GM18951 (cell line): ENCODE results near the gene DPP10.

Source experiments
- POLR2A ChIP-seq: IDR thresholded peaks from 4 replicates; pipeline ENCODE4 v1.6.1; 2011; ENCODE audit warnings: mild to moderate bottlenecking; ENCODE audit not compliant: insufficient read length, insufficient read depth; ENCODE audit errors: extremely low read depth
- in situ Hi-C: fragments of 300-500 bp; cut with MboI; formaldehyde crosslinking; loops from one replicate; pipeline ENCODE4 v1.12.0; 2022; ENCODE audit warnings: low sequenced_read_pairs, mixed read lengths, inconsistent platforms; ENCODE audit not compliant: unreplicated experiment

The DPP10 gene

GRCh38 chr2:115314119-115314518 lies 871.7 kb downstream of the DPP10 start:
- in situ Hi-C loops: no loop called here
- no peak for TF ChIP-seq POLR2A

GRCh38 chr2:115327061-115327460 lies 884.6 kb downstream of the DPP10 start:
- no peak for TF ChIP-seq POLR2A
- in situ Hi-C loops: no loop called here

- in situ Hi-C loops: no loop called here
- no peak for TF ChIP-seq POLR2A
Measured at GRCh38 chr2:115359550-115359949, 917.1 kb downstream of the DPP10 start.

GRCh38 chr2:115364093-115364492 lies 921.7 kb downstream of the DPP10 start:
- in situ Hi-C loops: no loop called here
- no peak for TF ChIP-seq POLR2A

GRCh38 chr2:115369400-115369799 lies 927.0 kb downstream of the DPP10 start:
- no peak for TF ChIP-seq POLR2A
- in situ Hi-C loops: no loop called here

GRCh38 chr2:115374981-115375380 lies 932.5 kb downstream of the DPP10 start:
- in situ Hi-C loops: no loop called here
- no peak for TF ChIP-seq POLR2A

- in situ Hi-C loops: no loop called here
- no peak for TF ChIP-seq POLR2A
Measured at GRCh38 chr2:115384399-115384798, 942.0 kb downstream of the DPP10 start.

- no peak for TF ChIP-seq POLR2A
- in situ Hi-C loops: no loop called here
Measured at GRCh38 chr2:115386465-115386864, 944.0 kb downstream of the DPP10 start.

GRCh38 chr2:115389024-115389423 lies 946.6 kb downstream of the DPP10 start:
- in situ Hi-C loops: no loop called here
- no peak for TF ChIP-seq POLR2A

- no peak for TF ChIP-seq POLR2A
- in situ Hi-C loops: no loop called here
Measured at GRCh38 chr2:115389898-115390565, 947.6 kb downstream of the DPP10 start.

GRCh38 chr2:115396579-115396978 lies 954.1 kb downstream of the DPP10 start:
- TF ChIP-seq POLR2A: no peak
- in situ Hi-C loops: no loop called here

- in situ Hi-C loops: no loop called here
- TF ChIP-seq POLR2A: no peak
Measured at GRCh38 chr2:115400940-115401339, 958.5 kb downstream of the DPP10 start.

GRCh38 chr2:115412501-115412900 lies 970.1 kb downstream of the DPP10 start:
- TF ChIP-seq POLR2A: no peak
- in situ Hi-C loops: no loop called here

- no peak for TF ChIP-seq POLR2A
- in situ Hi-C loops: no loop called here
Measured at GRCh38 chr2:115413791-115414190, 971.4 kb downstream of the DPP10 start.

- in situ Hi-C loops: no loop called here
- no peak for TF ChIP-seq POLR2A
Measured at GRCh38 chr2:115414466-115414865, 972.0 kb downstream of the DPP10 start.

- in situ Hi-C loops: no loop called here
Measured at GRCh38 chr2:115422004-115422634, 979.7 kb downstream of the DPP10 start.

More at GRCh38 chr2:115422004-115422634, 979.7 kb downstream of the DPP10 start:
- no peak for TF ChIP-seq POLR2A
